Natural killer cell (primary cell): ENCODE results near the gene MPL. TPM values are rescaled to one million over a fixed set of nuclear protein-coding genes. Genes with fewer than 3 reads are reported as not detected.
A peak's percentile ranks its signal among the peaks of the same experiment; 100 is the strongest.

Experiments used
- ATAC-seq, 3 donors: fragments of 150-1000 bp in 2 of 3; fragments of 200-7000 bp in 1 of 3; cut with Tn5 transposase; 1 replicate in 1 of 3; 2 replicates in 2 of 3; pipeline ENCODE4 v1.10.0; 2021; ENCODE audit warnings: mild to moderate bottlenecking in 2 of 3, moderate library complexity in 2 of 3
- DNase-seq, 2 donors: peaks; one replicate each; pipeline versions ENCODE4 v3.0.0 to v3.0.0-alpha.2; 2013 to 2021; ENCODE audit warnings: mixed read lengths in 1 of 2
- H3K27ac ChIP-seq: one replicate; pipeline ENCODE4 v1.5.1; 2013; ENCODE audit warnings: mild to moderate bottlenecking, low read length
- H3K27me3 ChIP-seq: one replicate; pipeline ENCODE4 v1.6.1; 2013; ENCODE audit warnings: low read length; ENCODE audit not compliant: control insufficient read depth, insufficient read depth
- H3K36me3 ChIP-seq: one replicate; pipeline ENCODE4 v1.6.1; 2013; ENCODE audit warnings: low read length; ENCODE audit not compliant: control insufficient read depth, insufficient read depth
- H3K4me1 ChIP-seq: one replicate; pipeline ENCODE4 v1.6.1; 2013; ENCODE audit warnings: low read length; ENCODE audit not compliant: control insufficient read depth, insufficient read depth
- H3K4me3 ChIP-seq: one replicate; pipeline ENCODE4 v1.5.1; 2013; ENCODE audit warnings: low read length
- H3K9me3 ChIP-seq: one replicate; pipeline ENCODE4 v1.6.1; 2013; ENCODE audit warnings: low read length; ENCODE audit not compliant: control insufficient read depth, insufficient read depth
- H3K27ac Mint-ChIP-seq, 2 donors: one replicate each; pipeline ENCODE4 v1.8.0; 2022; ENCODE audit warnings: mild to moderate bottlenecking in 2 of 2, mixed read lengths in 2 of 2, moderate library complexity in 1 of 2
- H3K27me3 Mint-ChIP-seq, 2 donors: one replicate each; pipeline ENCODE4 v1.8.0; 2022; ENCODE audit warnings: low read depth in 2 of 2, mixed read lengths in 2 of 2
- H3K36me3 Mint-ChIP-seq: one replicate; pipeline ENCODE4 v1.8.0; 2022; ENCODE audit warnings: mixed read lengths
- H3K4me1 Mint-ChIP-seq, 2 donors: one replicate each; pipeline ENCODE4 v1.8.0; 2022; ENCODE audit warnings: mixed read lengths in 2 of 2
- H3K4me3 Mint-ChIP-seq: one replicate; pipeline ENCODE4 v1.8.0; 2022; ENCODE audit warnings: mild to moderate bottlenecking, moderate library complexity, mixed read lengths
- H3K9me3 Mint-ChIP-seq, 2 donors: one replicate each; pipeline ENCODE4 v1.8.0; 2022; ENCODE audit warnings: mixed read lengths in 2 of 2
- WGBS: methylation state at CpG from one replicate; pipeline ENCODE4 v1.1.7; 2013; ENCODE audit warnings: missing lambda C conversion rate; ENCODE audit not compliant: insufficient coverage; 5-methylcytosine and 5-hydroxymethylcytosine counted together
- intact Hi-C: fragments of 100-400 bp; cut with micrococcal nuclease; formaldehyde crosslinking; loops from one replicate; pipeline ENCODE4 v1.14.2; 2022
- total RNA-seq, 4 donors: library from RNA; stranded (reverse); fragments of 120-200 nt in 1 of 4; gene quantifications; one replicate each; pipeline versions ENCODE4 v1.2.3 to v1.2.4, GENCODE V29; 2013 to 2022
- TF ChIP-seq, protein P1 (sequence below): fragments of 200-600 bp; IDR thresholded peaks from one replicate; pipeline ENCODE4 v1.8.0; 2022; ENCODE audit warnings: antibody characterized with exemption

Gene MPL
- total RNA-seq, 3 donors from 2014 or later (not counting 1 experiment from before 2014, with no cell fraction given): 0.43 to 1.7 (median 0.48) TPM

DNA sequence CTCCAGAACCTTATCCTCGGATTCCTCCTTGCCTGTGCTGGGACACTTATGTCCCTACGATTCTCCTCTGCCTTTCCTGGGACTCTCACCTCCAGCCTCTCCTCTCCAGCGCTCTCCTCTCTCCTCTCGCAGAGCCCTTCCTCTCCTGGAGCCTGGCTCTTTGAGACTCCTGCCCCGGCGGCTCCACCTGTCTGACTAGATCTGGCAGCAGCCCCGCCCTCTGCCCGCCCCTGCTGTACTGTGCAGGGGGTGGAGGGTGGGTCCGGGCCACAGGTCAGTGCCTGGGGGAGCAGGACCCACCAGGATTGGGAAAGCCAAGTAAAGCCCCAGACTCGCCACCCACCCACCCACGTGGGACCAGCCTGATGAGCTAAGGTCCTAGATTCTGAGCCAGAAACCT, 28.6 kb downstream of the MPL start:
- ATAC-seq (no peak), DNase-seq (no peak)
- Histone ChIP-seq H3K27me3 (no peaks in the 10 kb centered on the region), H3K36me3 (peaks cover 41% of the 10 kb centered on the region), H3K4me1 (peaks cover 32% of the 10 kb centered on the region), H3K4me3 (no peak overlapping the region), H3K9me3 (no peaks in the 10 kb centered on the region), H3K27ac (peak overlapping the region; percentile 80)
- Mint-ChIP-seq H3K36me3 (no peaks in the 10 kb centered on the region), H3K4me1 (peaks cover 35 to 57% of the 10 kb centered on the region in 2 donors), H3K27me3 (no peaks in the 10 kb centered on the region), H3K4me3 (peak overlapping the region; percentile 64), H3K27ac (peak overlapping the region; percentile 90 to 94), H3K9me3 (no peaks in the 10 kb centered on the region)
- TF ChIP-seq, protein P1, sequence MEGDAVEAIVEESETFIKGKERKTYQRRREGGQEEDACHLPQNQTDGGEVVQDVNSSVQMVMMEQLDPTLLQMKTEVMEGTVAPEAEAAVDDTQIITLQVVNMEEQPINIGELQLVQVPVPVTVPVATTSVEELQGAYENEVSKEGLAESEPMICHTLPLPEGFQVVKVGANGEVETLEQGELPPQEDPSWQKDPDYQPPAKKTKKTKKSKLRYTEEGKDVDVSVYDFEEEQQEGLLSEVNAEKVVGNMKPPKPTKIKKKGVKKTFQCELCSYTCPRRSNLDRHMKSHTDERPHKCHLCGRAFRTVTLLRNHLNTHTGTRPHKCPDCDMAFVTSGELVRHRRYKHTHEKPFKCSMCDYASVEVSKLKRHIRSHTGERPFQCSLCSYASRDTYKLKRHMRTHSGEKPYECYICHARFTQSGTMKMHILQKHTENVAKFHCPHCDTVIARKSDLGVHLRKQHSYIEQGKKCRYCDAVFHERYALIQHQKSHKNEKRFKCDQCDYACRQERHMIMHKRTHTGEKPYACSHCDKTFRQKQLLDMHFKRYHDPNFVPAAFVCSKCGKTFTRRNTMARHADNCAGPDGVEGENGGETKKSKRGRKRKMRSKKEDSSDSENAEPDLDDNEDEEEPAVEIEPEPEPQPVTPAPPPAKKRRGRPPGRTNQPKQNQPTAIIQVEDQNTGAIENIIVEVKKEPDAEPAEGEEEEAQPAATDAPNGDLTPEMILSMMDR: no peak
- intact Hi-C loops: no loop called here
- WGBS: 87% methylated on average over 11 of the region's 11 CpGs

DNA sequence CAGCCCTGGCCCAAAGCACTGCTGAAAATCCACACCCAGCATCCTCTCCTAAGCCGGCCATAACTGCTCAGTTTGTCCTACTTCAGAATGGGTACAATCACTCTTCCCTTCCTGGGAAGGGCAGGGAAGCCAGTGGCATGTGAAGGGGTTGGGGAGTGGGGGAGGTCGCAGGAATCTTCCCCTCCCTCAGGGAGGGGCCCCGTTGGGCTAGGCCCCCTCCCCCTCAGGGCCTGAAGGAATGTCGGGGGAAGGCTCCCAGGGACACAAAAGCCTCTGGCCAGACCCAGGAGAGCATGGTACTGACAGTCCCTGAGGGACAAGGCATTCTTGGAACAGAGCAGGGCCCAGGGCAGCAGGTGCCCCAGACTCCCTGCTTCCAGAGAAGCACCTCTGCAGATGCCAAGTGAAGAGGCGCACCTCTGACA, 29.0 kb downstream of the MPL start:
- ATAC-seq (no peak), DNase-seq (no peak)
- no peaks in the 10 kb centered on the region for H3K27me3 Mint-ChIP-seq

DNA sequence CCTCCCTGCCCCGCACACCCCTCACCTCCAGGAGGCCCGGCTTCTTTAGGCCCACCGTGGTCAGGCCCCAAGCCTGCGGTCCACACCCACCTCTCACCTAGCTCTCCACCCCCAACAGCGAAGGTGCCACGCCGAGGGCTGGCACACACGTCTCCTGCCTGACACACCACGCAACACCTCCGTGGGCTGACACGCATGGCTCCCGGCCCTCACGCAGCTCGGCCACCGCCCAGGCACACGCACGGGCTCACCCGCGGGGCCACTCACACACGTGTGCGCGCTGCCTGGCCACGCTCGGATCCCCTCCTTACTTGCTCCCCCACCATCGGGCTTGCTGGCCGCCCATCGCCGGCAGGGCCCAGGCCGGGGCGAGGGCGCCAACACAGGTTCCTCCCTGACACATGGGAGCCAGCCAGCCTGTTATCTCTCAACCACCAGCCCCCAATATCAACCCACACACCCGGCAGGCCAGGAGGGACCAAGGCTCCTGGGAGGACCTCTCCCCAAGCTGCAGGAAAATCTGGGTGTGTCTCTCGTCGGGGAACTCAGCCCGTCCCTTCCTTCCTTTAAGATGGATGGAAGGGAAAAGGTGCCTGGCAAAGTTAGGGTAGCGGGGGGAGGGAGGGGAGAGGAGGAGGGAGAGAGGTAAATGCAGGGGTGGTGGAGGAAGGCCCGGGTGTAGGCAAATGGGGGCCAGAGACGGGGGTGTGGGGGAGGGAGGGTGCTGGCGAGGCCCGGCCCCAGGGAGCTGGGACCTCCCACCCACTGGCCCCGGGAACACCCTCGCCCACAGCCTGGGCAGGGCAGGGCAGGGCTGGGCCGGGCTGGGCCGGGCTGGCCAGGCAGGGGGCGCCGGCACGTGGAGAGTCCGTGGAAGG, 29.6 kb downstream of the MPL start:
- Mint-ChIP-seq H3K4me3 (peak overlapping the region; percentile 96), H3K27me3 (no peaks in the 10 kb centered on the region), H3K36me3 (no peaks in the 10 kb centered on the region), H3K4me1 (peaks cover 35 to 53% of the 10 kb centered on the region in 2 donors), H3K27ac (peak overlapping the region; percentile 90 to 94), H3K9me3 (no peaks in the 10 kb centered on the region)
- under 1% methylated on average over 48 of the region's 48 CpGs for WGBS
- ATAC-seq (peak; percentile 42 to 63 (median 55)), DNase-seq (peak; percentile 34 to 62)
- intact Hi-C loops: loop anchor here (1.0 kb wide), 1 partner anchor 22 kb away; the partner anchor contains the start of genes MED8 and SZT2
- H3K36me3 ChIP-seq: peaks cover 31% of the 10 kb centered on the region
- TF ChIP-seq, protein P1: no peak
- no peaks in the 10 kb centered on the region for H3K9me3 ChIP-seq
- H3K4me3 ChIP-seq: peak overlapping the region; percentile 88
- no peaks in the 10 kb centered on the region for H3K27me3 ChIP-seq
- H3K27ac ChIP-seq: peak overlapping the region; percentile 80
- H3K4me1 ChIP-seq: peaks cover 32% of the 10 kb centered on the region

More for the DNA sequence above, 29.0 kb downstream of the MPL start:
- H3K9me3 ChIP-seq: no peaks in the 10 kb centered on the region
- peak overlapping the region; percentile 80 for H3K27ac ChIP-seq
- TF ChIP-seq, protein P1: no peak
- H3K27me3 ChIP-seq: no peaks in the 10 kb centered on the region
- intact Hi-C loops: loop anchor here (1.0 kb wide), 1 partner anchor 23 kb away; the partner anchor contains the start of genes MED8 and SZT2
- H3K4me1 ChIP-seq: peaks cover 32% of the 10 kb centered on the region
- peaks cover 37% of the 10 kb centered on the region for H3K36me3 ChIP-seq
- 24% methylated on average over 5 of the region's 5 CpGs for WGBS
- H3K4me3 ChIP-seq: peak overlapping the region; percentile 88
- H3K4me3 Mint-ChIP-seq: peak overlapping the region; percentile 96
- H3K9me3 Mint-ChIP-seq: no peaks in the 10 kb centered on the region
- H3K36me3 Mint-ChIP-seq: no peaks in the 10 kb centered on the region
- H3K4me1 Mint-ChIP-seq: peaks cover 35 to 53% of the 10 kb centered on the region in 2 donors
- peak overlapping the region; percentile 90 to 94 for H3K27ac Mint-ChIP-seq
